ENCODE results near the gene MSN.
"Not testable (repeated sequence)": the region's sequence is repeated elsewhere in the genome, so short reads cannot be mapped to it uniquely, and the experiment has no call there.

Gene MSN

DNA sequence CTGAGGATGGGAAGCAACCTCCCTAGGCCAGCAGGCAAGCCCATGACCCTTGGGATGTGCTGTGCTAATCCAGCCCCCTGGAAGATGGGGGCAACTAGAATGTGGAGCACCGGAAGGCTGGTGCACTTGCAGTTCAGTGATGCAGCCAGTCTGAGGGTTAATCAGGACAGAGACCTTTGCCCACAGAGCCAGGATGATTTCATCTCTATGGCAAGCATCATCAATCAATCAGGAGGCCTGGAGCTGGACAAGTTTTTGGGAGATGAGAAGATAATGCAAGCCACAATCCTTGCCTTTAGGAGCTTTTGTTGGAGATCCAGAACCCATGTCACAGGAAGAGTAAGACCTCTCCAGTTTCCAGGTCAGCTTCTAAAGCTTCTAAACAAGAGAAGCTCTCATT lies 15.4 kb upstream of the MSN start (continued):
- TF ChIP-seq BCL11A (tag by site-specific recombination; IDR thresholded peaks at IDR 0.05; ENCODE audit: low read depth) = no peak
- TF ChIP-seq, protein P1, sequence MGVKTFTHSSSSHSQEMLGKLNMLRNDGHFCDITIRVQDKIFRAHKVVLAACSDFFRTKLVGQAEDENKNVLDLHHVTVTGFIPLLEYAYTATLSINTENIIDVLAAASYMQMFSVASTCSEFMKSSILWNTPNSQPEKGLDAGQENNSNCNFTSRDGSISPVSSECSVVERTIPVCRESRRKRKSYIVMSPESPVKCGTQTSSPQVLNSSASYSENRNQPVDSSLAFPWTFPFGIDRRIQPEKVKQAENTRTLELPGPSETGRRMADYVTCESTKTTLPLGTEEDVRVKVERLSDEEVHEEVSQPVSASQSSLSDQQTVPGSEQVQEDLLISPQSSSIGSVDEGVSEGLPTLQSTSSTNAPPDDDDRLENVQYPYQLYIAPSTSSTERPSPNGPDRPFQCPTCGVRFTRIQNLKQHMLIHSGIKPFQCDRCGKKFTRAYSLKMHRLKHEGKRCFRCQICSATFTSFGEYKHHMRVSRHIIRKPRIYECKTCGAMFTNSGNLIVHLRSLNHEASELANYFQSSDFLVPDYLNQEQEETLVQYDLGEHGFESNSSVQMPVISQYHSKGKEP (tag by site-specific recombination; IDR thresholded peaks at IDR 0.05) = no peak
- no peak for TF ChIP-seq ZNF664 (tag by site-specific recombination; IDR thresholded peaks at IDR 0.05)
- TF ChIP-seq SP7 (tag by site-specific recombination; IDR thresholded peaks at IDR 0.05) = no peak
- no peak for TF ChIP-seq ZNF555 (tag by site-specific recombination; conservative IDR thresholded peaks at IDR 0.05)
- TF ChIP-seq ZNF768 (tag by site-specific recombination; IDR thresholded peaks at IDR 0.05) = no peak
- no peak for TF ChIP-seq ZNF585B (tag by site-specific recombination; IDR thresholded peaks at IDR 0.05)
- TF ChIP-seq PRDM10 (tag by site-specific recombination; IDR thresholded peaks at IDR 0.05) = no peak
- TF ChIP-seq ZNF701 (tag by site-specific recombination; IDR thresholded peaks at IDR 0.05) = no peak
- TF ChIP-seq ZNF140 (tag by site-specific recombination; IDR thresholded peaks at IDR 0.05) = no peak
- no peak for TF ChIP-seq ZFP3 (tag by site-specific recombination; IDR thresholded peaks at IDR 0.05; ENCODE audit: low read depth)

DNA sequence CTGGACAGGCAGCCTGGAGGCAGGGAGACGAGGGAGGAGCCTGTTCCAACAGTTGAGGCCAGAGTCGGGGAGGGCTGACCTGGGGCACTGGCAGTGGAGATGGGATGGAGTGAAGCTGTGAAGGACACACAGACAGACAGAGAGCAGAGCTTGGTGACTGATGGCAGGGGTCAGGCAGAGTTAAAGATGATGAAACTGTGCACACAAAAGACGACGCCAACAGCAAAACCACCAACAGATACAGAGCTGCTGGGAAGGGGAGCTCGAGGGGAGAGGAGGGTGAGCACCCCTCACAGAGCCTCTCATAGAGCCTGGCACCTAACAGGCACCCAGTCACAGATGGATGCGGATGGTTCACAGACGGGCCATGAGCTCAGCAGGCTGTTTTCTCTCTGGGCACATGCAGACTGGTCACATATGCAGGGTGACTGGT lies 10.4 kb upstream of the MSN start:
- H3K27ac ChIP-seq (ENCODE audit: extremely low read depth, low read depth, low read length); H3K9me3 ChIP-seq (ENCODE audit: control insufficient read depth, insufficient read depth, low read depth, low read length); POLR2A ChIA-PET; CTCF ChIA-PET; H3K4me1 ChIP-seq (ENCODE audit: control insufficient read depth, insufficient read depth, low read length); H3K4me3 ChIP-seq (ENCODE audit: low read depth, low read length); H3K36me3 ChIP-seq (ENCODE audit: control insufficient read depth in 2 of 2, insufficient read depth in 1 of 2, low read length in 2 of 2): not testable (repeated sequence)

- ChIA-PET POLR2A (no interaction called here), CTCF (interaction anchor here (0.6 to 1.2 kb wide), 3 partner anchors 10 to 906 kb away, joined by 3 to 4 read pairs (median 3); partner anchors contain the start of gene MSN)
- no peak overlapping the region for H3K27ac ChIP-seq (ENCODE audit: extremely low read depth, low read depth, low read length)
- H3K4me1 ChIP-seq (ENCODE audit: control insufficient read depth, insufficient read depth, low read length) = no peaks in the 10 kb centered on the region
- H3K4me3 ChIP-seq (ENCODE audit: low read depth, low read length) = no peak overlapping the region
- no peak for TF ChIP-seq ZNF623 (tag by site-specific recombination; IDR thresholded peaks at IDR 0.05)
- no peak for TF ChIP-seq ZNF600 (tag by site-specific recombination; IDR thresholded peaks at IDR 0.05)
- TF ChIP-seq, protein P2, sequence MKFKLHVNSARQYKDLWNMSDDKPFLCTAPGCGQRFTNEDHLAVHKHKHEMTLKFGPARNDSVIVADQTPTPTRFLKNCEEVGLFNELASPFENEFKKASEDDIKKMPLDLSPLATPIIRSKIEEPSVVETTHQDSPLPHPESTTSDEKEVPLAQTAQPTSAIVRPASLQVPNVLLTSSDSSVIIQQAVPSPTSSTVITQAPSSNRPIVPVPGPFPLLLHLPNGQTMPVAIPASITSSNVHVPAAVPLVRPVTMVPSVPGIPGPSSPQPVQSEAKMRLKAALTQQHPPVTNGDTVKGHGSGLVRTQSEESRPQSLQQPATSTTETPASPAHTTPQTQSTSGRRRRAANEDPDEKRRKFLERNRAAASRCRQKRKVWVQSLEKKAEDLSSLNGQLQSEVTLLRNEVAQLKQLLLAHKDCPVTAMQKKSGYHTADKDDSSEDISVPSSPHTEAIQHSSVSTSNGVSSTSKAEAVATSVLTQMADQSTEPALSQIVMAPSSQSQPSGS (tag by site-specific recombination; IDR thresholded peaks at IDR 0.05; ENCODE audit: low read depth) = no peak
- no peak for TF ChIP-seq ZNF202 (tag by site-specific recombination; IDR thresholded peaks at IDR 0.05; ENCODE audit: borderline replicate concordance)
- TF ChIP-seq ZNF394 (tag by site-specific recombination; IDR thresholded peaks at IDR 0.05; ENCODE audit: borderline replicate concordance) = no peak
- no peak for TF ChIP-seq ZNF335 (tag by site-specific recombination; conservative IDR thresholded peaks at IDR 0.05)
- TF ChIP-seq ELK4 (IDR thresholded peaks at IDR 0.05; ENCODE audit: borderline replicate concordance, low read depth, low read length) = no peak
- no peak for TF ChIP-seq ZNF16 (tag by site-specific recombination; IDR thresholded peaks at IDR 0.05; ENCODE audit: low read depth)
- TF ChIP-seq OSR2 (tag by site-specific recombination; IDR thresholded peaks at IDR 0.05) = no peak
- no peak for TF ChIP-seq ZNF596 (tag by site-specific recombination; IDR thresholded peaks at IDR 0.05)
- H3K36me3 ChIP-seq (ENCODE audit: control insufficient read depth in 2 of 2, insufficient read depth in 1 of 2, low read length in 2 of 2) = no peaks in the 10 kb centered on the region
- H3K9me3 ChIP-seq (ENCODE audit: control insufficient read depth, insufficient read depth, low read depth, low read length) = no peaks in the 10 kb centered on the region; the same call in 1 of the 2 replicates
These were observed 9.8 kb upstream of the MSN start for GRCh38 chrX:65657659-65658058.
